Measurements from ENCODE around the gene LSM7. TPM values are rescaled to one million over a fixed set of nuclear protein-coding genes. Genes with fewer than 3 reads are reported as not detected.

The LSM7 gene
- total RNA-seq, 2 donors from 2014 or later, result 99.0 to 185 TPM

- Histone ChIP-seq H3K4me3 (no peak overlapping the region), H3K36me3 (no peaks in the 10 kb centered on the region), H3K9ac (ENCODE audit: low read depth in 2 of 2, low read length in 2 of 2) (no peak overlapping the region), H3K27ac (no peak overlapping the region), H3K4me1 (no peaks in the 10 kb centered on the region), H3K27me3 (no peaks in the 10 kb centered on the region), H3K9me3 (no peaks in the 10 kb centered on the region)
- TF ChIP-seq, protein P1, sequence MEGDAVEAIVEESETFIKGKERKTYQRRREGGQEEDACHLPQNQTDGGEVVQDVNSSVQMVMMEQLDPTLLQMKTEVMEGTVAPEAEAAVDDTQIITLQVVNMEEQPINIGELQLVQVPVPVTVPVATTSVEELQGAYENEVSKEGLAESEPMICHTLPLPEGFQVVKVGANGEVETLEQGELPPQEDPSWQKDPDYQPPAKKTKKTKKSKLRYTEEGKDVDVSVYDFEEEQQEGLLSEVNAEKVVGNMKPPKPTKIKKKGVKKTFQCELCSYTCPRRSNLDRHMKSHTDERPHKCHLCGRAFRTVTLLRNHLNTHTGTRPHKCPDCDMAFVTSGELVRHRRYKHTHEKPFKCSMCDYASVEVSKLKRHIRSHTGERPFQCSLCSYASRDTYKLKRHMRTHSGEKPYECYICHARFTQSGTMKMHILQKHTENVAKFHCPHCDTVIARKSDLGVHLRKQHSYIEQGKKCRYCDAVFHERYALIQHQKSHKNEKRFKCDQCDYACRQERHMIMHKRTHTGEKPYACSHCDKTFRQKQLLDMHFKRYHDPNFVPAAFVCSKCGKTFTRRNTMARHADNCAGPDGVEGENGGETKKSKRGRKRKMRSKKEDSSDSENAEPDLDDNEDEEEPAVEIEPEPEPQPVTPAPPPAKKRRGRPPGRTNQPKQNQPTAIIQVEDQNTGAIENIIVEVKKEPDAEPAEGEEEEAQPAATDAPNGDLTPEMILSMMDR (IDR thresholded peaks at IDR 0.05), result no peak
- intact Hi-C loops (cut with DNase I), result no loop called here
- no peak for DNase-seq
Measured at GRCh38 chr19:2345076-2345475, 16.7 kb upstream of the LSM7 start.

DNA sequence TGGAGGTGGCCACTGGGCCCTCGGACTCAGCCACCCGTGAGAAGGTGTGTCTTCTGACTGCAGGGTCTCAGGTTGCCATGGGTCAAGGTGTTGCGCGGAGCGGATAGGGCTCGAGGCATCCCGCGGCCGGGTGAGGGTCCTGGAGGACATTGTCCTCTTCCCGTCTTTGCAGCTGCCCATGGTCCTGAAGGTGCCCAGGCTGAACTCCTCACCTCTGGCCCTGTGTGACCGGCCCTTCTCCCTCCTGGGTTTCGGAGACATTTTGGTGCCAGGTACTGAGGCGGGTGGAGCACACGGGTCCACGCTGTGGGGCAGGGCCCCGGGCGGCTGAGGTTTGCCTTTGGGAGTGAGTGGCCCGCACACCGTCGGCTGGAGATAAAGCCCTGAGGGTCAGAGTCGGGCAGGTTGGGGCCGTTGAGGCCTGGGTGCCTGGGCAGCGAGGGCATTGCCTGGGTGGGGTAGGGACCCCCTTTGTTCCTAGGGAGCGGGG is 16.0 kb upstream of the LSM7 start:
- Histone ChIP-seq H3K9me3 (no peaks in the 10 kb centered on the region), H3K4me3 (no peak overlapping the region), H3K27me3 (no peaks in the 10 kb centered on the region), H3K27ac (no peak overlapping the region), H3K36me3 (no peaks in the 10 kb centered on the region), H3K4me1 (no peaks in the 10 kb centered on the region), H3K9ac (ENCODE audit: low read depth in 2 of 2, low read length in 2 of 2) (no peak overlapping the region)
- TF ChIP-seq, protein P1 (IDR thresholded peaks at IDR 0.05), result no peak
- no peak for DNase-seq
- intact Hi-C loops (cut with DNase I), result no loop called here

GRCh38 chr19:2343289-2343982 is 15.1 kb upstream of the LSM7 start:
- Histone ChIP-seq H3K9me3 (no peaks in the 10 kb centered on the region), H3K27me3 (no peaks in the 10 kb centered on the region), H3K27ac (no peak overlapping the region), H3K4me3 (no peak overlapping the region), H3K9ac (ENCODE audit: low read depth in 2 of 2, low read length in 2 of 2) (no peak overlapping the region), H3K4me1 (no peaks in the 10 kb centered on the region), H3K36me3 (no peaks in the 10 kb centered on the region)
- TF ChIP-seq, protein P1 (IDR thresholded peaks at IDR 0.05), result no peak
- no peak for DNase-seq
- intact Hi-C loops (cut with DNase I), result no loop called here

DNA sequence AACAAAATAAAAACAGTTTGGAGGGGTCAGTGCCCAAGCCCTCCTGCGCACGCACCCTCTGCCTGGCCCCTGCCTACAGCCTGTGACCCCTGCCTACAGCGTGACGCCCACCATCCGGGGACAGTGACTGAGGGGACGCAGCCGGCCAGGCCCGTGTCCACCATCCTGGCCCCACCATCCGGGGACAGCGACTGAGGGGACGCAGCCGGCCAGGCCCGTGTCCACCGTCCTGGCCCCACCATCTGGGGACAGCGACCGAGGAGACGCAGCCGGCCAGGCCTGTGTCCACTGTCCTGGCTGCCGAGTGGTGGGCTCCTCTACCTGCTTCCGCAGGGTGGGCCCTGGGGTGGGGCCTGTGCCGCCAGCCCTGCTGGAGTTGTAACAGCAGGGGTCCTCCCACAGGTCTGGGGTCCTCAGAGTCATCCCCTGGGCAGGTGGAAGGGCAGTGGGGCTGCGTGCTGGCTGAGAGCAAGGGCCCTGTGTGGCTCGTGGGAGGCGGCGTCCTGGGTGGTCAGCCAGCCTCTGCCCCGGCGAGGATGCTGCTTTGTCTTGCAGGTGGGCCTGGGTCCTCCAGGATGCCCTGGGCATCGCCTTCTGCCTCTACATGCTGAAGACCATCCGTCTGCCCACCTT is 14.4 kb upstream of the LSM7 start:
- no peaks in the 10 kb centered on the region for H3K9me3 ChIP-seq
- TF ChIP-seq, protein P1 (IDR thresholded peaks at IDR 0.05), result no peak
- H3K27me3 ChIP-seq, result no peaks in the 10 kb centered on the region
- H3K36me3 ChIP-seq, result no peaks in the 10 kb centered on the region
- H3K4me3 ChIP-seq, result no peak overlapping the region
- no peak overlapping the region for H3K27ac ChIP-seq
- no peaks in the 10 kb centered on the region for H3K4me1 ChIP-seq
- intact Hi-C loops (cut with DNase I), result no loop called here
- DNase-seq, result no peak
- H3K9ac ChIP-seq (ENCODE audit: low read depth in 2 of 2, low read length in 2 of 2), result no peak overlapping the region

DNA sequence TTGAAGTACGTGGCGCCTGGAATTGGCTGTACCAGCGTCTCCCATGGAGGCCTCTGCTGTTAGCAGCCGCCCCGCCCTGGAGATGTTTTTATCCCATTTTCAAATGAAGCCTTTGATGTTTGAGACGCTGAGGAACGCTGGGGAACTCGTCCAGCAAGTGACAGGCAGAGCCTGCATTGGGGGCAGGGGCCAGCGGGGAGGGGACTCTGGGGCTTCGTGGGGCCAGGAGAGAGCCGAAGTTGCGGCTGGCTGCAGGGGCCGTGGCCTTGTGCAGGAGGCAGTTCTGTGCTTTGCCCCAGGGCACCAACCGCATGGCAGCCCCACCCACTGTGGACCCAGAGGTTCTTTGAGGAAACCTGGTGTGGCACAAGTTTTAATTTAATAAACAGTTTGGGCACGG is 13.6 kb upstream of the LSM7 start:
- TF ChIP-seq, protein P1 (IDR thresholded peaks at IDR 0.05), result no peak
- intact Hi-C loops (cut with DNase I), result no loop called here
- Histone ChIP-seq H3K9me3 (no peaks in the 10 kb centered on the region), H3K9ac (ENCODE audit: low read depth in 2 of 2, low read length in 2 of 2) (no peak overlapping the region), H3K4me1 (no peaks in the 10 kb centered on the region), H3K36me3 (no peaks in the 10 kb centered on the region), H3K27me3 (no peaks in the 10 kb centered on the region), H3K27ac (no peak overlapping the region), H3K4me3 (no peak overlapping the region)
- DNase-seq, result no peak

Measured in colonic mucosa (tissue), 4 donors.